Measurements from ENCODE around the gene CUX1.

- TF ChIP-seq CTCF (IDR thresholded peaks at IDR 0.05; ENCODE audit: borderline replicate concordance, extremely low read depth, low read length, poor library complexity, severe bottlenecking) (no peak), EZH2 (IDR thresholded peaks at IDR 0.05; ENCODE audit: borderline replicate concordance, low read depth, low read length, severe bottlenecking) (no peak)
These were observed 33.8 kb upstream of the CUX1 start for GRCh38 chr7:101783381-101784181.
